ENCODE measurements around the gene TTC12.

DNA sequence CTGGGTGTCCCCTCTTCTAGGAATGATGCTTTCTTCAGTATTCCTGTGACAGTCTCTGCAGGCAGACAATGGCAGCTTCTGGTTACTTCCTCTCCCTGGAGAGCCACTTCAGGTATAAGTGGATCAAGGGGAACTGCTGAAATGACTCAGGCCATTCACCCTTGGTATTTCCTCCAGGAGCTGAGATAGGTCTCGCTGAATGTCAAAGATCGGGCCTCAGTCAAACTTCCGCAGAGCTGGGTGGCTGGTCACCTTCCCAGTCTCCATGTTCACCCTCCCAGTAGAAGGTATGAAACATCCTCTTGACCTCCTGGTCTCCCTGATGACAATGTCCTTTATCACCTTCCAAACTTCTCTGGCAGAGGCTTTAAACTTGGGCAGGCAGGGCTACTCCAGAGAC, 71.4 kb downstream of the TTC12 start:
- TF ChIP-seq POLR2A (IDR thresholded peaks at IDR 0.05; ENCODE audit: extremely low read depth, insufficient read length), result no peak
- TF ChIP-seq, protein P1, sequence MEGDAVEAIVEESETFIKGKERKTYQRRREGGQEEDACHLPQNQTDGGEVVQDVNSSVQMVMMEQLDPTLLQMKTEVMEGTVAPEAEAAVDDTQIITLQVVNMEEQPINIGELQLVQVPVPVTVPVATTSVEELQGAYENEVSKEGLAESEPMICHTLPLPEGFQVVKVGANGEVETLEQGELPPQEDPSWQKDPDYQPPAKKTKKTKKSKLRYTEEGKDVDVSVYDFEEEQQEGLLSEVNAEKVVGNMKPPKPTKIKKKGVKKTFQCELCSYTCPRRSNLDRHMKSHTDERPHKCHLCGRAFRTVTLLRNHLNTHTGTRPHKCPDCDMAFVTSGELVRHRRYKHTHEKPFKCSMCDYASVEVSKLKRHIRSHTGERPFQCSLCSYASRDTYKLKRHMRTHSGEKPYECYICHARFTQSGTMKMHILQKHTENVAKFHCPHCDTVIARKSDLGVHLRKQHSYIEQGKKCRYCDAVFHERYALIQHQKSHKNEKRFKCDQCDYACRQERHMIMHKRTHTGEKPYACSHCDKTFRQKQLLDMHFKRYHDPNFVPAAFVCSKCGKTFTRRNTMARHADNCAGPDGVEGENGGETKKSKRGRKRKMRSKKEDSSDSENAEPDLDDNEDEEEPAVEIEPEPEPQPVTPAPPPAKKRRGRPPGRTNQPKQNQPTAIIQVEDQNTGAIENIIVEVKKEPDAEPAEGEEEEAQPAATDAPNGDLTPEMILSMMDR (IDR thresholded peaks at IDR 0.05; ENCODE audit: low read depth, low read length), result no peak
